Tibial artery (tissue), 4 donors: ENCODE results near the gene PLCXD3.

Source experiments
- DNase-seq, 2 donors: peaks; one replicate each; pipeline ENCODE4 v3.0.0-alpha.2; 2019
- H3K27ac ChIP-seq, 2 donors: fragments of 200-600 bp; sonication (generic) in 1 of 2; 1 replicate in 1 of 2; 2 replicates in 1 of 2; pipeline ENCODE4 v1.5.1; 2018 to 2019; ENCODE audit warnings: mild to moderate bottlenecking in 1 of 2
- H3K27me3 ChIP-seq, 2 donors: fragments of 200-600 bp; sonication (generic) in 1 of 2; one replicate each; pipeline versions ENCODE4 v1.5.1 to v1.6.0; 2016 to 2019
- H3K36me3 ChIP-seq, 3 donors: fragments of 200-600 bp; sonication (generic) in 2 of 3; one replicate each; pipeline ENCODE4 v1.5.1; 2016 to 2019; ENCODE audit warnings: mild to moderate bottlenecking in 2 of 3
- H3K4me1 ChIP-seq, 4 donors: fragments of 200-600 bp; sonication (generic) in 2 of 4; 1 replicate in 3 of 4; 2 replicates in 1 of 4; pipeline ENCODE4 v1.5.1; 2016 to 2019
- H3K4me3 ChIP-seq, 2 donors: fragments of 200-600 bp; sonication (generic) in 1 of 2; 1 replicate in 1 of 2; 2 replicates in 1 of 2; pipeline ENCODE4 v1.5.1; 2018 to 2019; ENCODE audit warnings: mild to moderate bottlenecking in 2 of 2
- H3K9me3 ChIP-seq, 3 donors: fragments of 200-600 bp; sonication (generic) in 1 of 3; one replicate each; pipeline ENCODE4 v1.5.1; 2016 to 2019
- CTCF ChIP-seq, 2 experiments: fragments of 200-600 bp in 1 of 2; fragments of 450-650 bp in 1 of 2; IDR thresholded peaks; one replicate each; pipeline ENCODE4 v1.5.1; 2017 to 2019; ENCODE audit warnings: antibody characterized with exemption in 2 of 2, mild to moderate bottlenecking in 1 of 2, moderate library complexity in 1 of 2
- intact Hi-C: fragments of 100-400 bp; cut with DNase I; formaldehyde crosslinking; loops from one replicate; pipeline ENCODE4 v1.15.0; 2023; ENCODE audit warnings: low total_unique reads

The PLCXD3 gene

GRCh38 chr5:41418220-41419031 lies 92.0 kb downstream of the PLCXD3 start:
- H3K27me3 ChIP-seq: no peaks in the 10 kb centered on the region
- H3K4me1 ChIP-seq: peaks cover 0 to 12% (median 0%) of the 10 kb centered on the region in 4 donors
- H3K4me3 ChIP-seq: no peak overlapping the region
- intact Hi-C loops: no loop called here
- no peaks in the 10 kb centered on the region for H3K36me3 ChIP-seq
- no peak for TF ChIP-seq CTCF (IDR thresholded peaks at IDR 0.05)
- no peak for DNase-seq
- H3K9me3 ChIP-seq: no peaks in the 10 kb centered on the region
- H3K27ac ChIP-seq: peak overlapping the region in 1 of 2 donors; percentile 18

GRCh38 chr5:41416336-41416735 lies 94.1 kb downstream of the PLCXD3 start:
- no peaks in the 10 kb centered on the region for H3K9me3 ChIP-seq
- H3K27ac ChIP-seq: peak overlapping the region in 1 of 2 donors; percentile 22
- no peak for DNase-seq
- H3K4me1 ChIP-seq: peaks cover 0 to 12% (median 0%) of the 10 kb centered on the region in 4 donors
- no peaks in the 10 kb centered on the region for H3K36me3 ChIP-seq
- no peak overlapping the region for H3K4me3 ChIP-seq
- no peak for TF ChIP-seq CTCF (IDR thresholded peaks at IDR 0.05)
- intact Hi-C loops: no loop called here
- no peaks in the 10 kb centered on the region for H3K27me3 ChIP-seq

GRCh38 chr5:41415242-41415641 lies 95.2 kb downstream of the PLCXD3 start:
- no peaks in the 10 kb centered on the region for H3K9me3 ChIP-seq
- intact Hi-C loops: no loop called here
- no peaks in the 10 kb centered on the region for H3K27me3 ChIP-seq
- no peaks in the 10 kb centered on the region for H3K36me3 ChIP-seq
- peaks cover 0 to 12% (median 0%) of the 10 kb centered on the region in 4 donors for H3K4me1 ChIP-seq
- H3K4me3 ChIP-seq: no peak overlapping the region
- H3K27ac ChIP-seq: no peak overlapping the region
- DNase-seq: no peak
- no peak for TF ChIP-seq CTCF (IDR thresholded peaks at IDR 0.05)

GRCh38 chr5:41414598-41414997 lies 95.8 kb downstream of the PLCXD3 start:
- Histone ChIP-seq H3K4me1 (peaks cover 0 to 12% (median 0%) of the 10 kb centered on the region in 4 donors), H3K4me3 (no peak overlapping the region), H3K36me3 (no peaks in the 10 kb centered on the region), H3K9me3 (no peaks in the 10 kb centered on the region), H3K27ac (no peak overlapping the region), H3K27me3 (no peaks in the 10 kb centered on the region)
- DNase-seq: peak in 1 of 2 donors; percentile 72
- no peak for TF ChIP-seq CTCF (IDR thresholded peaks at IDR 0.05)
- intact Hi-C loops: no loop called here

GRCh38 chr5:41413074-41413473 lies 97.3 kb downstream of the PLCXD3 start:
- Histone ChIP-seq H3K27ac (no peak overlapping the region), H3K36me3 (no peaks in the 10 kb centered on the region), H3K27me3 (no peaks in the 10 kb centered on the region), H3K4me3 (no peak overlapping the region), H3K9me3 (no peaks in the 10 kb centered on the region), H3K4me1 (peaks cover 0 to 12% (median 0%) of the 10 kb centered on the region in 4 donors)
- intact Hi-C loops: no loop called here
- no peak for DNase-seq
- no peak for TF ChIP-seq CTCF (IDR thresholded peaks at IDR 0.05)
